Gastroesophageal sphincter (tissue), 4 donors: Measurements from ENCODE around the gene LRP1-AS. TPM values are rescaled to one million over a fixed set of nuclear protein-coding genes. Genes with fewer than 3 reads are reported as not detected.

ENCODE experiments used
- ATAC-seq: fragments of 150-250 bp; one replicate; pipeline ENCODE4 v1.9.1; 2016; ENCODE audit warnings: mild to moderate bottlenecking, moderate library complexity
- H3K27ac ChIP-seq, 4 donors: fragments of 200-600 bp; sonication (generic) in 3 of 4; 1 replicate in 3 of 4; 2 replicates in 1 of 4; pipeline ENCODE4 v1.5.1; 2016 to 2019
- H3K27me3 ChIP-seq: fragments of 200-600 bp; sonication (generic); one replicate; pipeline ENCODE4 v1.5.1; 2019
- H3K36me3 ChIP-seq, 2 donors: fragments of 200-600 bp; sonication (generic); one replicate each; pipeline ENCODE4 v1.5.1; 2019; ENCODE audit warnings: control low read depth in 1 of 2
- H3K4me1 ChIP-seq, 3 donors: fragments of 200-600 bp; sonication (generic); 1 replicate in 2 of 3; 2 replicates in 1 of 3; pipeline ENCODE4 v1.5.1; 2016 to 2019; ENCODE audit warnings: control low read depth in 2 of 3
- H3K4me3 ChIP-seq, 2 donors: fragments of 200-600 bp; sonication (generic); one replicate each; pipeline ENCODE4 v1.5.1; 2019; ENCODE audit warnings: mild to moderate bottlenecking in 1 of 2, moderate library complexity in 1 of 2
- H3K9me3 ChIP-seq, 3 donors: fragments of 200-600 bp; sonication (generic); one replicate each; pipeline ENCODE4 v1.5.1; 2017 to 2019; ENCODE audit warnings: control low read depth in 2 of 3
- CTCF ChIP-seq, 4 experiments: fragments of 200-600 bp in 2 of 4; fragments of 450-650 bp in 2 of 4; sonication (generic) in 1 of 4; IDR thresholded peaks; one replicate each; pipeline ENCODE4 v1.5.1; 2017 to 2019; ENCODE audit warnings: antibody characterized with exemption in 4 of 4, mild to moderate bottlenecking in 2 of 4, moderate library complexity in 2 of 4
- EP300 ChIP-seq: sonication (generic); formaldehyde crosslinking; IDR thresholded peaks from one replicate; pipeline ENCODE4 v1.6.1; 2017; ENCODE audit warnings: antibody characterized with exemption, mild to moderate bottlenecking
- POLR2A ChIP-seq, 2 donors: fragments of 450-650 bp; IDR thresholded peaks; one replicate each; pipeline ENCODE4 v1.6.1; 2017; ENCODE audit warnings: antibody characterized with exemption in 2 of 2, mild to moderate bottlenecking in 2 of 2, moderate library complexity in 1 of 2
- POLR2AphosphoS5 ChIP-seq: sonication (generic); formaldehyde crosslinking; IDR thresholded peaks from one replicate; pipeline ENCODE4 v1.6.1; 2017; ENCODE audit warnings: antibody characterized with exemption
- WGBS, 2 donors: methylation state at CpG; one replicate each; pipeline ENCODE4 v1.1.5; 2018; ENCODE audit warnings: low coverage in 1 of 2; 5-methylcytosine and 5-hydroxymethylcytosine counted together
- total RNA-seq, 4 donors: library from RNA; depleted of rRNA; stranded (reverse); fragments of >200 nt; gene quantifications; one replicate each; pipeline ENCODE4 v1.1.0, GENCODE V29; 2016

The LRP1-AS gene
- total RNA-seq, 4 donors from 2014 or later: not detected

GRCh38 chr12:57176846-57177245 lies 29.4 kb upstream of the LRP1-AS start:
- peaks cover 0 to 97% of the 10 kb centered on the region in 2 donors for H3K36me3 ChIP-seq
- H3K27me3 ChIP-seq: no peaks in the 10 kb centered on the region
- peaks cover 0 to 14% (median 0%) of the 10 kb centered on the region in 3 donors for H3K4me1 ChIP-seq
- WGBS, 2 donors: 86% methylated on average over 2 of the region's 9 CpGs; no CpG with 5 or more reads in 1 of the 2 donors
- TF ChIP-seq POLR2A (IDR thresholded peaks at IDR 0.05) (no peak), CTCF (IDR thresholded peaks at IDR 0.05) (no peak), EP300 (no peak), POLR2AphosphoS5 (no peak)
- no peak overlapping the region for H3K27ac ChIP-seq
- H3K4me3 ChIP-seq: no peak overlapping the region
- no peaks in the 10 kb centered on the region for H3K9me3 ChIP-seq
- ATAC-seq: no peak

- peaks cover 0 to 93% of the 10 kb centered on the region in 2 donors for H3K36me3 ChIP-seq
Measured at GRCh38 chr12:57176139-57176477, 28.7 kb upstream of the LRP1-AS start.

DNA sequence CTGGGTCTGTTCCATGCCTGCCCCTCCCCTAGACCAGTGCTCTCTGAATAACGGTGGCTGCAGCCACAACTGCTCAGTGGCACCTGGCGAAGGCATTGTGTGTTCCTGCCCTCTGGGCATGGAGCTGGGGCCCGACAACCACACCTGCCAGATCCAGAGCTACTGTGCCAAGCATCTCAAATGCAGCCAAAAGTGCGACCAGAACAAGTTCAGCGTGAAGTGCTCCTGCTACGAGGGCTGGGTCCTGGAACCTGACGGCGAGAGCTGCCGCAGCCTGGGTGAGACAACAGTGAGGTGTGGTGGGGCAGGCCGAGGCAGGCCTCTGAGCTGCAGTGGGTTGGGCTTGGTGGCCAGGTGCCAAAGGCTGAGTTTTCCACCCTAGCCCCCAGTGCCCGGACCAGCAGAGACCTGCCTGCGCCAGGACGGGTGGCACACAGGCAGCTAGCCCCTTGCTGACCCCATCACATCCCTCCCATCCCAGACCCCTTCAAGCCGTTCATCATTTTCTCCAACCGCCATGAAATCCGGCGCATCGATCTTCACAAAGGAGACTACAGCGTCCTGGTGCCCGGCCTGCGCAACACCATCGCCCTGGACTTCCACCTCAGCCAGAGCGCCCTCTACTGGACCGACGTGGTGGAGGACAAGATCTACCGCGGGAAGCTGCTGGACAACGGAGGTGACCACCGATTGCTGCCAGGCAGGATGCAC lies 28.2 kb upstream of the LRP1-AS start:
- H3K27me3 ChIP-seq: no peaks in the 10 kb centered on the region
- H3K36me3 ChIP-seq: peaks cover 0 to 93% of the 10 kb centered on the region in 2 donors
- H3K4me3 ChIP-seq: no peak overlapping the region
- H3K9me3 ChIP-seq: no peaks in the 10 kb centered on the region
- H3K27ac ChIP-seq: peak overlapping the region in 3 of 4 donors; percentile 5 to 66 (median 61)
- peaks cover 0 to 27% (median 0%) of the 10 kb centered on the region in 3 donors for H3K4me1 ChIP-seq
- ATAC-seq: peak; percentile 79
- TF ChIP-seq EP300 (no peak), CTCF (IDR thresholded peaks at IDR 0.05) (peak in 3 of 4 experiments; percentile 86 to 89 (median 87)), POLR2A (IDR thresholded peaks at IDR 0.05) (no peak), POLR2AphosphoS5 (peak; percentile 43)
- 53 to 55% methylated on average over 3 to 10 of the region's 29 CpGs for WGBS, 2 donors

More at GRCh38 chr12:57176139-57176477, 28.7 kb upstream of the LRP1-AS start:
- TF ChIP-seq EP300 (no peak), POLR2A (IDR thresholded peaks at IDR 0.05) (no peak), POLR2AphosphoS5 (no peak), CTCF (IDR thresholded peaks at IDR 0.05) (no peak)
- Histone ChIP-seq H3K27me3 (no peaks in the 10 kb centered on the region), H3K9me3 (no peaks in the 10 kb centered on the region), H3K4me1 (peaks cover 0 to 22% (median 0%) of the 10 kb centered on the region in 3 donors), H3K27ac (peak overlapping the region in 3 of 4 donors; percentile 5 to 66 (median 61)), H3K4me3 (no peak overlapping the region)
- 80 to 89% methylated on average over 1 to 5 of the region's 9 CpGs for WGBS, 2 donors
- no peak for ATAC-seq

- H3K4me3 ChIP-seq: no peak overlapping the region
Measured at GRCh38 chr12:57173683-57174082, 26.3 kb upstream of the LRP1-AS start.

More at GRCh38 chr12:57173683-57174082, 26.3 kb upstream of the LRP1-AS start:
- no peak overlapping the region for H3K27ac ChIP-seq
- H3K4me1 ChIP-seq: peaks cover 0 to 27% (median 0%) of the 10 kb centered on the region in 3 donors
- no peak for ATAC-seq
- peaks cover 0 to 93% of the 10 kb centered on the region in 2 donors for H3K36me3 ChIP-seq
- H3K9me3 ChIP-seq: no peaks in the 10 kb centered on the region
- no CpG with 5 or more reads among the region's 14 CpGs for WGBS, 2 donors
- TF ChIP-seq POLR2A (IDR thresholded peaks at IDR 0.05) (no peak), EP300 (no peak), CTCF (IDR thresholded peaks at IDR 0.05) (no peak), POLR2AphosphoS5 (no peak)
- H3K27me3 ChIP-seq: no peaks in the 10 kb centered on the region
